NT2/D1 (cell line): Measurements from ENCODE around the gene AQP11.

Experiments used
- SUZ12 ChIP-seq: IDR thresholded peaks from 2 replicates; pipeline ENCODE4 v1.6.1; 2011; ENCODE audit not compliant: insufficient read length, insufficient read depth; ENCODE audit errors: extremely low read depth
- YY1 ChIP-seq: IDR thresholded peaks from 2 replicates; pipeline ENCODE4 v1.6.1; 2011; ENCODE audit not compliant: insufficient read length, insufficient read depth
- ZNF274 ChIP-seq: IDR thresholded peaks from 2 replicates; pipeline ENCODE4 v1.6.1; 2011; ENCODE audit warnings: mild to moderate bottlenecking, low read depth, low read length

GRCh38 chr11:77596626-77597025 lies 6.9 kb downstream of the AQP11 start:
- TF ChIP-seq ZNF274 (no peak), YY1 (no peak), SUZ12 (no peak)
